HS-27A (cell line): ENCODE results near the gene EPHX1.
"Not testable (repeated sequence)": the region's sequence is repeated elsewhere in the genome, so short reads cannot be mapped to it uniquely, and the experiment has no call there.

Experiments
- DNase-seq: peaks from one replicate; pipeline ENCODE4 v3.0.0-alpha.2; 2012; ENCODE audit warnings: low read depth, missing footprints

The EPHX1 gene

DNA sequence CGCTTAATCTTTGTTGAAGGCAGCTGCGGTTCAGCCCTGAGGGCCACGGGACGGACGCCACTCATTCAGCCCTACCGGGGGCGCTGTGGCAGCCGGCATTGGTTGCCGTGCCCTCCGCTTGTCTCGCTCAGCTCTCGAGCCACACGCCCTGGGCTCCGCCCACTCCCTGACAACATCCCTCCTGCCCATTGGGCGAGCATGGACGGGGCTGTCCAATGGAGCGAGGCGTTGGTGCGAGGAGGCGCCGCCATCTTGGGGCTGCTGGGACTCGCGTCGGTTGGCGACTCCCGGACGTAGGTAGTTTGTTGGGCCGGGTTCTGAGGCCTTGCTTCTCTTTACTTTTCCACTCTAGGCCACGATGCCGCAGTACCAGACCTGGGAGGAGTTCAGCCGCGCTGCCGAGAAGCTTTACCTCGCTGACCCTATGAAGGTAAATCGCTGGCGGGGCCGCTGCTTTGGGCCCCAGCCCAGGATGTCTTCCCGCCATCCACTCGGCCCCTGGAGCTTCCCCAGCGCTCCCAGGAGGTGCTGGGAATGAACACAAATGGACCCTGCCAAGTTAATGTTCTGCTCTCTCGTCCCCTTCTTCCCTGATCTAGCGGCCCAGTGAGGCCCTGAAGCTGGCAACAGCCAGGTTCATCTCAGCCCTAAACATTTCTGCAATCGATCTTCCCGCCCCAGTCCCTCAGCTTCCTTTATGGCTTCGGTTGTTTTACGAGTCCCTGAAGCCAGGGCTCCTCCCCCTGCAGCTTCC is 32.2 kb upstream of the EPHX1 start, which contains the start of gene SRP9:
Gene SRP9, plus strand, starts transcription at position 244 of the 754 bp plus-strand sequence. Its CDS starts 115 bp downstream, at position 359.
- DNase-seq: peak; percentile 92

DNA sequence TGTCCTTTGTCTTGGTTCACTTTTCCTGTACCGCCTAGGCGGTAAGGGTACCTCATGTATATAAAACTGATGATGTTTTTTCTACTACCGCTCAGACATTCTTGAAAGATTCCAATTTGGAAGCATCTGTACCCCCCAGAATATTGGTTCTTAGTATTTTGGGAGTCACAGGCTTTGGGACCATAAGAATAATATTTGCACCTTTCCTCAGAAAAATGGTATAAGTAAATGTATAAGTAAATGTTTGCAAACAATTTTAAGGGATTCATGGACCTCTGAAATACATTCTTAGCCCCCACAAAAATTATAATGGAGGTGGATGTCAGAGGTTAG is 31.6 kb upstream of the EPHX1 start:
- no peak for DNase-seq

DNA sequence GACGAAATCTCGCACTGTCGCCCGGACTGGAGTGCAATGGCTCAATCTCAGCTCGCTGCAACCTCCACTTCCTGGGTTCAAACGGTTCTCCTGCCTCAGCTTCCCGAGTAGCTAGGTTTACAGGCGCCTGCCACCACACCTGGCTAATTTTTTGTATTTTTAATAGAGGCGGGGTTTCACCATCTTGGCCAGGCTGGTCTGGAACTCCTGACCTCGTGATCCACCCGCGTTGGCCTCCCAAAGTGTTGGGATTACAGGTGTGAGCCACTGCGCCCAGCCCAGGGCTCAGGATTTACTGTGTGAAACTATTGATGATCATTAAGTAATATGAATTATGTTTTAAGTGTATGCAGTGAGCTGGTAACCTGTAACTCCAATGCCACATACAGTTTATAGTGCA is 30.8 kb upstream of the EPHX1 start:
- not testable (repeated sequence) for DNase-seq

DNA sequence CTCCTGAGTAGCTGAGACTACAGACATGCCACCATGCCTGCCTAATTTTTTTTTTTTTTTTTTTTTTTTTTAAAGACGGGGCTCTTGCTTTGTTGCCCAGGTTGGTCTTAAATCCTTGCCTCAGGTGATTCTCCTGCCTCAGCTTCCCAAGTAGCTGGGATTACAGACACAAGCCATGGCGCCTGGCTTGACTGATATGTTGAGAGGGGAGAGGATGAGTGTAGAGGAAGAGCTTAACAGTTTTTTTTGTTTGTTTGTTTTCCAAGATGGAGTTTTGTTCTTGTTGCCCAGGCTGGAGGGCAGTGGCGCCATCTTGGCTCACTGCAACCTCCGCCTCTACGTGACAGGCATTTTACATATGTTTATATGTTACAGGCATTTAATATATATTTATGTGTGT is 29.8 kb upstream of the EPHX1 start:
- DNase-seq: no peak

DNA sequence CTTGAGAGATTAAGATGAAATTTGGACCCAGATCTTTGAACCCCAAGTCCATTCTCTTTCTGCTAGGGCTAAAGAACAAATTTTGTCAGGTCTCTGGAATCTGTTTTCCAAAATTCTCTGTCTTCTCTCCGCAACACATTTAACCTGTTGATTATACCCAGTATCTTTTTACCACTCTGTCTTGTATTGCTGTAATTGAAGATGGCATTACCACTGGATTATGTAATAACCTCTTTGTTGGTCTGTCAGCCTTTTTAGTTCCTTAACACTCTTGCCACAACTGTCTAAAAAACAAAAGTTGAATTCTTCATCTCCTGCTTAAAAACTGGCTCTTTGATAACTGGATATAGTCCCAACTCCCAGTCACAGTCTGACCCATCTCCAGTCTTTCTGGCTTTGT is 29.3 kb upstream of the EPHX1 start:
- no peak for DNase-seq

DNA sequence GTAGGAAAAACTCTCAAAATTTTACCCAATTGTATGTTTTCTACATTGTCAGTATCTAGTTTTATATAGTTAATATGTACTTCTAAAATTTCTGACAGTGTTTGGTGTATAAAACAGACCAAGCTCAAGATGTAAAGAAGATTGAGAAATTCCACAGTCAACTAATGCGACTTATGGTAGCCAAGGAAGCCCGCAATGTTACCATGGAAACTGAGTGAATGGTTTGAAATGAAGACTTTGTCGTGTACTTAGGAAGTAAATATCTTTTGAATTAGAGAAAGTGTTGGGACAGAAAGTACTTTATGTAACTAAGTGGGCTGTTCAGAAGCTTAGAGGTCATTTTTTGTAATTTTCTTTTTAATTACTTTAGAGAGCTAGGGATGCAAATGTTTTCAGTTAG is 20.8 kb upstream of the EPHX1 start:
- not testable (repeated sequence) for DNase-seq

DNA sequence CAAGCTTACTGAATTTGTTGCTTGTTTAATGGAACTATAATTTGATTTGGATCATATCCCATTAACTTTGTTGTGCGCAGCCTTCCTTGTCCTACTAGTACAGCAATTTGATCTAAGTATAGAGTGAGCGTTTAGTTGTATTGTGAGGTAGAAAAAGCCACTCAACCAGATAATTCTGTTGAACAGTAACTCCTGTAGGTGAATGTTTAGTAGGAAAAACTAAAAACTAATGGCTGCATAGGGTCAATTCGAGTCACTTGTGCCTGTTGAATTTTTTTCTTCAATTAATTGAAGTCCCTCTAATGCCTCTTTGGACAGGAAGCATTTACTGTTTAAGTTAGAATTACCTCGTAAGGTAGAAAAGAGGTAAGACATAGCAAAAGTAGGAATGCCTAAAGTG is 15.0 kb upstream of the EPHX1 start:
- no peak for DNase-seq

DNA sequence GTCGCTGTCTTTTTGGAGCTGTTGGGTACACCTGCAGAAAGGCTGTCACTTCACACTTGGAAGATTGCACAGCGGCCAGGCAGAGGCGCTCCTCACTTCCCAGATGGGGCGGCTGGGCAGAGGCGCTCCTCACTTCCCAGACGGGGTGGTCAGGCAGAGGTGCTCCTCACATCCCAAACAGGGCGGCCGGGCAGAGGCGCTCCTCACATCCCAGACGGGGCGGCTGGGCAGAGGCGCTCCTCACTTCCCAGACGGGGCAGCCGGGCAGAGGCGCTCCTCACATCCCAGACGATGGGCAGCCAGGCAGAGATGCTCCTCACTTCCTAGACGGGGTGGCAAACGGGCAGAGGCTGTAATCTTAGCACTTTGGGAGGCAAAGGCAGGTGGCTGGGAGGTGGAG is 13.8 kb upstream of the EPHX1 start:
- DNase-seq: not testable (repeated sequence)

DNA sequence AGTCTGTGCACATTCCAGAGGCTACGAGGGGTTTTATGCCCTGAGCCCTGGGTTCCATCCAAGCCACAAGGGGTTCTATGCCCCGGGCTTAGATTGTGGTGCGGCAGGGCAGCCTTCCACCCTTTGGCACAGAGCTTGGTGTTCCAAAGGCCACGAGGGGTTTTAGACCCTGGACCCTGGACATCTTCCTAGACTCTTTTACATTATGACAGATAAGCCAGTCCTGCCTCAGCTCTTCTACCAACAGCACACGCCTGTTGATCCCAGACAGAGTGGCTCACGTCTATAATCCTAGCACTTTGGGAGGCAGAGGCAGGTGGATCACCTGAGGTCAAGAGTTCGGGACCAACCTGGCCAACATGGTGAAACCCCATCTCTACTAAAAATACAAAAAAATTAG is 8.8 kb upstream of the EPHX1 start:
- DNase-seq: not testable (repeated sequence)

DNA sequence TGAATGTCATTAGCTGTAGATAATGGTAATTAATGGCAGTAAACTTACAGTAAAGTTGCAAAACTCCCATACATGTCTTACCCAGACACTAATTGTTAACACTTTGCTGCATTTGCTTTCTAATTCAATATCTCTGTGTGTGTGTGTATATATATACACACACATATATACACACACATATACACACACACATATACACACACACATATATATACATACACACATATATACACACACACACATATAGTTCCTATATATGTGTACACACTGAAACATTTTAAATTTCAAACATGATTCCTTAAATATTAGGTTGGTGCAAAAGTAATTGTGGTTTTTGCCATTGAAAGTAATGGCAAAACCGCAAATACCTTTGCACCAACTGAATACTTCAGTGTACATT is 3.7 kb upstream of the EPHX1 start:
- no peak for DNase-seq

DNA sequence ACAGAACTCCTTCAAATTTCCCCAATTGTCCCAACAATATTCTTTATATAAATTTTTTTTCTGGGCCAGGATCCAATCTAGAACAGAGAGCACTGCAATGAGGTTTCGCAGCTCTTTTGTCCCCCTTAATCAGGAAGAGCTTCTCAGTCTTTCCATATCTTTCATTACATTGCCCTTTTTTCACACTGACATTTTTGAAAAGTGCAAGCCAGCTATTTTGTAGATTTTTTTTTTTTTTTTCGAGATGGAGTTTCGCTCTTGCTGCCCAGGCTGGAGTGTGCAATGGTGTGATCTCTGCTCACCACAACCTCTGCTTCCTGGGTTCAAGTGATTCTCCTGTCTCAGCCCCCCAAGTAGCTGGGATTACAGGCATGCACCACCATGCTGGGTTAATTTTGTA is 3.2 kb upstream of the EPHX1 start:
- not testable (repeated sequence) for DNase-seq

DNA sequence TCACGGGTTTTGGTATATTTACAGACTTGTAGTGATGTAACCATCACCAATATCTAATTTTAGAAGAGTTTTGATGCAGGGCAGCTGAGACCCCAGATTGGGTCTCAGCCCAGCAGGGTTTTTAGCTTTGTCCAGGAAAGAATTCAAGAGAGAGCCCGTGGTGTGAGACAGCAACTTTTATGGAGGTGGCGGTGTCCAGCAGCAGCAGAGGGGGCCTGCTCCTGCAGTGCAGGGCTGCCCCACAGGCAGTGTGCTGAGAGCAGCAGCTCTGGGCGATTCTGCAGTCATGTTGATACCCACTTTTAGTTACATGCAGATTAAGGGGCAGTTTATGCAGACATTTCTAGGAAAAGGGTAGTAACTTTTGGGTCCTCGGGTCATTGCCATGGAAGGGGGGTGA is 1.8 kb upstream of the EPHX1 start:
- DNase-seq: no peak

DNA sequence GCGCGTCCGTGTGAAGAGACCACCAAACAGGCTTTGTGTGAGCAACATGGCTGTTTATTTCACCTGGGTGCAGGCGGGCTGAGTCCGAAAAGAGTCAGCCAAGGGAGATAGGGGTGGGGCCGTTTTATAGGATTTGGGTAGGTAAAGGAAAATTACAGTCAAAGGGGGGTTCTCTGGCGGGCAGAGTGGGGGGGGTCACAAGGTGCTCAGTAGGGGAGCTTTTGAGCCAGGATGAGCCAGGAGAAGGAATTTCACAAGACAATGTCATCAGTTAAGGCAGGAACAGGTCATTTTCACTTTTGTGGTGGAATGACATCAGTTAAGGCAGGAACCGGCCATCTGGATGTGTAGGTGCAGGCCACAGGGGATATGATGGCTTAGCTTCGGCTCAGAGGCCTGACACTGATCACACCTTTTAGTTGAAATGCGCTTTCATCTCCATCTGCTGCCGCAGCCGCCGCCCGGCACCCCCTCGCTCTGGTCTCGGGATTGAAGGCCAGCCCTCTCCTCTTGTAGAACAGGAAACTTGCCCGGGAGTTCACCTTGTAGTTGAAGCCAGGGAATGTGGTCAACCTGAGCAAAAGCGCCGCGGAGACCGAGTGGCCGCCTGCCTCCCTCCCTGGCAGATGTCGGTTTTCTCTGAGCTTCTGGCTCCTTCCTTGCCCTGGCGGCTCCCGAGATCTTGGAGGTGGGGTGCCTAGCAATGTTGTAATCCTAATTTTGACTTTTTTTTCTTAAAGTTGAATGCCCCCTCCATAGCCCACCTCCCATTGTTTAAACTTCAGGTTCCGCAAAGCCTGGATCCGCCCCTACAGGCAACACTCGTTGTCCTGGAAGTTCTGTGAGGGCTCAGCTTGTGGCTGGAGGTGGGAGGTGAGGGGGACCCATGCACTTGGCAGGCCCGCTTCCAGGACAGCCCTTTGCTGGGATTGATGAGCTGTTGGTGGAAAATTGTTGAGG is 935 bp downstream of the EPHX1 start:
- DNase-seq: not testable (repeated sequence)

DNA sequence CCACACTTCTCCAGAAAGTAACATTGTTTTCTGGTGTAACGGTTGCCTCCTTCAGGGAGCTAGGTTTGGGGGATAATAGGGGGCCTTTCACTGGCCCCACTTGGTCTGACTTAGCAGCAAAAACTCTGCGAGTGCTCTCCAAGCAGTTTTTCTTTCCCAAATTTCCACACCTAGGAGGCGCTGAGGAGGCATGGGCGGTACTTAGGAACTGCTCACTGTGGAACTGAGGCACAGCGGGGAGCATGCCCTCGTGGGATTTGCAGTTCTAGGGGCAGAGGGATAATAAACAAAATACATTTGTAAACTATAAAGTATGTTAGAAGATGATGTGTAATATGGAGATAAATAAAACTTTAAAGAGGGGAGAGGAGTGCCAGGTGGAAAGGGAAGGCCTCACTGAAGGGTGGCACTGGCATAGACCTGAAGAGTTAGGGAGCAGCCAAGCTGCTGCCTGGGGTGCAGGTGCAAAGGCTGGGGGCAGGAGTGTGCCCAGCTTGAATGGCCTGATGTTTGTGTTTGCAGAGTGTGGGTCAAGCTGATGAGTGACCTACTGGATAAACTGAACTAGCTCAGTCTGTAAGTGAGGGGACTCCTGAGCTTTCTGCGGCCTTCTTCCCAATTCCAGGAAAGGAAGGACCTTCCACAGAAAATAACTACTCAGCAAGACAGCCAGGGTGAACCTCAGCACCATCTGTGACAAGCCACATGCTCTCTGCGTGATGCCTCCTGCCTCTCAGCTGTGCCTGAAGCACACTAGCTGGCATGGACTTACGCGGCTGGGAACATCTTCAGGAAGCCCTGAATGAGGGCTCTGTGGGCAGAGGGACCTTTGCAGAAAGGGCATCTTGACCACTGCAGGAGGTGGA is 1.9 kb downstream of the EPHX1 start:
- no peak for DNase-seq

DNA sequence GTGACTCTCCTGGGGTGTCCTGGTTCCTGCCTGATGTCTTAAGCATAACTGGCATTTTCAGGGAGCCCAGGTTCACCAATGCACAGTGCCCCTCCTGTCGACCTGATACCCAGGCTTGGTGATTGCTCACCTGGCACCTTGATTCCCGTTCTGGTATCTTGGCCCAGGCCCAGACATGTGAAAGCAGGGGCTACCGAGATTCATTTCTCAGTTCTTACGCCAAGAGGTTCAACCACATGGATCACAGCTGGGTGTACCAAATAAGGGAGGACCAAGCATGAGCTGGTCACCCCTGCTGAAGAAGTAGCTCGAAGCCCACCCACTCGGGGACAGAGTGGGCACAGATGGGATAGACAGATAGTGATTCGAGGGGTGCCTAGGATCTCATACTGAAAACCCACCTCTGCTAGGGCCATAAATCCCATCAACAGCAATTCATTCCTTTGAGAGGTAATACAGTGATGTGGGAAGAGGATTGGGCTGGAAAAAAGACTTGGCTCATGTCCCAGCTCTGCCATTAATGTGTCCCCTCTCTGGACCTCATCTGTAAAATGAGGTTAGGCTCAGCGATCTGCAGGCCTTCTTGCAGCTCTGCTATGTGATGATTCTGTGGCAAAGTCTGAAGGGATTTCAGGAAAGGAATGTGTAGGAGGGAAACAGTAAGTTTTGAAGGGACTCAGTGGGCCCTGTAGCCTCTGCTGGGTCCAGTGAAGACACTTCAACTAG is 2.7 kb downstream of the EPHX1 start:
- no peak for DNase-seq

DNA sequence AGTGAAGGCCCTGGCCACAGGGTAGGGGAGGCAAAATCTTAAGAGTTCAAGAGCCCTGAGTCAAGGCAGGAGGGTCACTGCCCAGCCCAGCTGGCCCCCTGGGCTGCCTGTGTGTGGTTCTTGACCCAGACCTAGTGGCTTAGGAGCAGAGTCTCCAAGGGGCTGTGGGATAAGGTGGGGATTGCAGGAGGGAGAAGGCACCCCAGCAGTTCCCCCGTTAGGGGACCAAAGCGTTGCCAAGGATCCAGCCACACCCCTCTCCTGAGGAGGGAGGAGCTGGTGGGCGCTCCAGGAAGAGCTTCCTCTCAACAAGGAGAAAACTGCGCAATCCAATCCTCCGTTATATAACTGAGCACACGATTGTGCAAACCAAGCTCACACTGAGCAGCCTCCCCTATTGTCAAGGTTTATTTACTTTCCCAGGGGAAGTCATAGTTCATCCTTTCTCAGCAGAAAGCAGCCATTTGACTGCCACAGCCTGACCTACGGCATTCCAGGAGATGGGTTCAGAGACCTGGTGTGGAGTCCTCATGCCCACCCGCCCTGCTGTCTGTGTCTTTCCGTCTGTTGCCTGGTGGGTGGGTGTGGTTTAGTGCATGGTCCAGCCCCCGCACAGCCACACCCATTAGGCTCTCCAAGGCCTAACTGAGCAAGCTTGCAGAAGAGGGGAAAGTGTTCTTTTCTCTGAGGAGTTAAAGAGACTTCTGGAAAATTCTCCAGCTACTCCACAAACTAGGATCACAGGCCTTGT is 3.5 kb downstream of the EPHX1 start:
- DNase-seq: no peak

DNA sequence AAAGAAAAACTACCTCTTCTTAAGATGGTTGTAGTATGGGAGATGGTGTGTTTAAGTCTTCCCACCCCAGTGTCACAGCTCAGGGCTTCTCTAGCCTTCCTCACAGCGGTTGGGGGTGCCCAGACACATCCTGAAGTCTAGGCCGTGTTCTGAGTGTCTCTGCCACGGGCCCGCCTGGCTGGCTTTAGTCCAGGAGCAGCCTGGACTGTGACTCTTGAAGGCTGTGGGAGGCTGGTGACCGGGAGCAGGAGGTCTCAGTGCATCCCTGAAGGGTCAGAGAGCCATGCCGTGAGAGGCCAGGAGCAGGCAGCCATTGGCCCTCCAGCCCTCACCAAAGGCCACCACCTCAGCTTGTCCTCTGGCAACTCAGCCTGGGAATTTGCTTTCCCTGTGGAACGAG is 4.5 kb downstream of the EPHX1 start:
- no peak for DNase-seq

DNA sequence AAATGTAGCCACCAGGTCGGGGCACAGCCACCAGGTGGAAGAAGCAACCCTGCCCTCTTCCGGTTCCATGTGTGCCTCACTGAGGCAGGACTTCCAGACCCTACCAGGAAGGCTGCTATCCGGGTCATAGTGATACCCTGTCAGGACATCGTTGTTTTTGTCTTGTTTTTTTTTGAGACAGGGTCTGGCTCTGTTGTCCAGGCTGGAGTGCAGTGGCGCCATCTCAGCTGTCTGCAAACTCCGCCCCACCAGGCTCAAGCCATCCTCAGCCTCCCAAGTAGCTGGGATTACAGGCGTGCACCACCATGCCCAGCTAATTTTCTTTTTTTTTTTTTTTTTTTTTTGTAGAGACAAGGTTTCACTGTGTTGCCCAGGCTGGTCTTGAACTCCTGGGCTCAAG is 5.2 kb downstream of the EPHX1 start:
- not testable (repeated sequence) for DNase-seq

DNA sequence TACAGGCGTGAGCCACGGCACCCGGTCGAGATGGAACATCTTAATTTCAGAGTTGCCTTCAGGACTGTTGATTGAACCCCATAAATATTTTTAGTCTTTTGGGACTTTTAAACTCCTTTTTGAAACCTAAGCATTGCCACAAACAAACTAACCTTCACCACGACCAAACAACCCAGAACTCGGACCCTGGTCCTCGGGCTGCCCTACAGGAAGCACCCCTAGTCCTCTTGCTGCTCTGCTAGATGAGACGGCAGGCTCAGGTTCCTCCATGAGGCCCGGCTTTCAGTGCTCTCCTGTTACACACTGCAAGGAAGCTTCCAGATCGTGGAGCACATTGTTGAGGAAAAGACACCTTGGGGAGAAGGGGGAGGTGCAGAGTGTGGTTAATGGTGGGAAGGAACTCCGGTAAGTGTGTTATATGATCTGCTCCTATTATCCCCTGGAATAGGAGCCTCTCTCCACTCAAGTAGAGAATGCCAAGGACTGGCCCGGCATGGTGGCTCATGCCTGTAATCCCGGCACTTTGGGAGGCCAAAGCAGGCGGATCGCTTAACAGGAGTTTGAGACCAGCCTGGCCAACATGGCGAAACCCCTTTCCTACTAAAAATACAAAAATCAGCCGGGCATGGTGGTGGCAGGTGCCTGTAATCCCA is 5.7 kb downstream of the EPHX1 start:
- no peak for DNase-seq
